CD4-positive, alpha-beta T cell treated with Interleukin-4 for 1 hour (primary cell): ENCODE data around the gene ITIH5.
"Not testable (repeated sequence)": the region's sequence is repeated elsewhere in the genome, so short reads cannot be mapped to it uniquely, and the experiment has no call there.

Source experiments
- DNase-seq, 2 donors: peaks; one replicate each; pipeline ENCODE4 v3.0.0-alpha.2; 2020 to 2022

The ITIH5 gene

GRCh38 chr10:7687228-7687907 is 20.6 kb upstream of the ITIH5 start:
- peak; percentile 80 to 82 for DNase-seq

- DNase-seq = no peak
These were observed 19.8 kb upstream of the ITIH5 start for GRCh38 chr10:7686351-7687171.

GRCh38 chr10:7680078-7680477 is 13.3 kb upstream of the ITIH5 start:
- DNase-seq = not testable (repeated sequence)

GRCh38 chr10:7679256-7679655 is 12.5 kb upstream of the ITIH5 start:
- no peak for DNase-seq

- DNase-seq = no peak
These were observed 5.8 kb upstream of the ITIH5 start for GRCh38 chr10:7672341-7673134.

- no peak for DNase-seq
These were observed 3.4 kb upstream of the ITIH5 start for GRCh38 chr10:7670157-7670556.

- DNase-seq = no peak
These were observed 736 bp upstream of the ITIH5 start for GRCh38 chr10:7667262-7668141.

- DNase-seq = no peak
These were observed 999 bp downstream of the ITIH5 start for GRCh38 chr10:7665767-7666166.

- DNase-seq = no peak
These were observed 2.1 kb downstream of the ITIH5 start for GRCh38 chr10:7664707-7665106.

- DNase-seq = no peak
These were observed 4.2 kb downstream of the ITIH5 start for GRCh38 chr10:7662522-7662921.

GRCh38 chr10:7659560-7659959 is 7.2 kb downstream of the ITIH5 start:
- DNase-seq = no peak

- no peak for DNase-seq
These were observed 9.2 kb downstream of the ITIH5 start for GRCh38 chr10:7657552-7657951.

GRCh38 chr10:7657079-7657478 is 9.7 kb downstream of the ITIH5 start:
- not testable (repeated sequence) for DNase-seq

- DNase-seq = no peak
These were observed 14.8 kb downstream of the ITIH5 start for GRCh38 chr10:7651853-7652470.

- no peak for DNase-seq
These were observed 17.0 kb downstream of the ITIH5 start for GRCh38 chr10:7649673-7650300.

GRCh38 chr10:7647062-7647664 is 19.6 kb downstream of the ITIH5 start:
- no peak for DNase-seq

GRCh38 chr10:7642491-7643011 is 24.2 kb downstream of the ITIH5 start:
- no peak for DNase-seq

GRCh38 chr10:7635408-7636125 is 31.2 kb downstream of the ITIH5 start:
- no peak for DNase-seq

- no peak for DNase-seq
These were observed 32.4 kb downstream of the ITIH5 start for GRCh38 chr10:7634142-7634894.
